A549 (cell line): ENCODE results near the gene AHCYL2. TPM values are rescaled to one million over a fixed set of nuclear protein-coding genes. Genes with fewer than 3 reads are reported as not detected.

ENCODE experiments used
- ATAC-seq, 2 experiments: fragments of 200-7000 bp in 1 of 2; fragments of >200 bp in 1 of 2; cut with Nextera tagmentation in 1 of 2; cut with Tn5 transposase in 1 of 2; 3 replicates each; pipeline versions ENCODE4 v1.8.0 to v1.9.1; 2018 to 2020; ENCODE audit warnings: mild to moderate bottlenecking in 1 of 2, moderate library complexity in 1 of 2
- CTCF ChIA-PET: fragments of 300-600 bp; sonication (Branson Sonifier 250); formaldehyde crosslinking; extraction: SDS; loops from one replicate; lab custom pipeline; 2021; ENCODE audit warnings: antibody characterized with exemption, inconsistent platforms; lab: Yijun Ruan, JAX
- POLR2A ChIA-PET: fragments of 350-600 bp; formaldehyde crosslinking; extraction: SDS; loops from one replicate; lab custom pipeline; 2021; ENCODE audit warnings: antibody characterized with exemption, inconsistent platforms; lab: Yijun Ruan, JAX
- DNase-seq, 2 experiments: peaks; one replicate each; pipeline versions ENCODE4 v3.0.0 to v3.0.0-alpha.2; 2011 to 2016; ENCODE audit warnings: low read depth in 1 of 2, low spot score in 1 of 2
- FAIRE-seq: peaks from 2 replicates; lab custom pipeline; 2011; peaks lifted over from hg19 to GRCh38; lab: Jason Lieb, UNC
- H3K27ac ChIP-seq, 2 experiments: fragments of >200 bp; sonication (Bioruptor Twin); formaldehyde crosslinking; 3 replicates each; pipeline ENCODE4 v1.5.1; 2016 to 2017
- H3K4me1 ChIP-seq: fragments of >200 bp; sonication (Bioruptor Twin); formaldehyde crosslinking; 3 replicates; pipeline ENCODE4 v1.6.1; 2016
- H3K4me2 ChIP-seq: fragments of >200 bp; sonication (Bioruptor Twin); formaldehyde crosslinking; 3 replicates; pipeline ENCODE4 v1.6.1; 2016
- H3K4me3 ChIP-seq: fragments of >200 bp; sonication (Bioruptor Twin); formaldehyde crosslinking; 3 replicates; pipeline ENCODE4 v1.5.1; 2016
- H3K9me3 ChIP-seq: fragments of >200 bp; sonication (Bioruptor Twin); formaldehyde crosslinking; 3 replicates; pipeline ENCODE4 v1.6.1; 2016
- ATOH8 ChIP-seq: fragments of 250-450 bp; sonication (Bioruptor Pico); IDR thresholded peaks from 2 replicates; pipeline ENCODE4 v1.5.0; 2020; ENCODE audit warnings: low read depth, mild to moderate bottlenecking, moderate library complexity
- CBX2 ChIP-seq: fragments of 200-600 bp; sonication (generic); IDR thresholded peaks from 2 replicates; pipeline ENCODE4 v1.6.1; 2016; ENCODE audit warnings: low read depth, mild to moderate bottlenecking, borderline replicate concordance
- CBX8 ChIP-seq: fragments of 200-600 bp; sonication (generic); IDR thresholded peaks from 2 replicates; pipeline ENCODE4 v1.6.1; 2016
- CEBPB ChIP-seq, 2 experiments: fragments of >200 bp in 1 of 2; sonication (Bioruptor Twin) in 1 of 2; formaldehyde crosslinking in 1 of 2; IDR thresholded peaks; 2 replicates each; pipeline ENCODE4 v1.6.1; 2012 to 2016
- CHD2 ChIP-seq: fragments of 150-350 bp; IDR thresholded peaks from 2 replicates; pipeline ENCODE4 v1.6.1; 2014; ENCODE audit warnings: low read length; ENCODE audit not compliant: partially characterized antibody
- CTCF ChIP-seq: fragments of >200 bp; sonication (Bioruptor Twin); formaldehyde crosslinking; IDR thresholded peaks from 3 replicates; pipeline ENCODE4 v1.5.1; 2016
- EHF ChIP-seq: fragments of 250-450 bp; sonication (Bioruptor Pico); IDR thresholded peaks from 2 replicates; pipeline ENCODE4 v1.5.0; 2020; ENCODE audit warnings: mild to moderate bottlenecking
- ESRRA ChIP-seq: fragments of 150-350 bp; IDR thresholded peaks from 2 replicates; pipeline ENCODE4 v1.6.1; 2014; ENCODE audit warnings: mild to moderate bottlenecking, low read length, borderline replicate concordance
- FOSL2 ChIP-seq, 2 experiments: fragments of 450-650 bp in 1 of 2; fragments of >200 bp in 1 of 2; sonication (Bioruptor Twin) in 1 of 2; formaldehyde crosslinking; IDR thresholded peaks; 2 replicates each; pipeline versions ENCODE4 v1.5.0 to v1.6.1; 2016 to 2020; ENCODE audit warnings: mild to moderate bottlenecking in 1 of 2, moderate library complexity in 1 of 2
- HDAC2 ChIP-seq: fragments of 200-600 bp; sonication (generic); IDR thresholded peaks from 2 replicates; pipeline ENCODE4 v1.6.1; 2016
- HES2 ChIP-seq: fragments of >200 bp; sonication (Bioruptor Twin); formaldehyde crosslinking; IDR thresholded peaks from 2 replicates; pipeline ENCODE4 v1.6.1; 2016
- JUNB ChIP-seq: fragments of >200 bp; sonication (Bioruptor Twin); formaldehyde crosslinking; IDR thresholded peaks from 2 replicates; pipeline ENCODE4 v1.6.1; 2016
- MAX ChIP-seq: IDR thresholded peaks from 2 replicates; pipeline ENCODE4 v1.6.1; 2012
- MAZ ChIP-seq: fragments of 150-350 bp; IDR thresholded peaks from 2 replicates; pipeline ENCODE4 v1.6.1; 2014; ENCODE audit warnings: antibody characterized with exemption, low read depth, low read length, borderline replicate concordance
- NPAS2 ChIP-seq: fragments of 250-450 bp; sonication (Bioruptor Pico); IDR thresholded peaks from 2 replicates; pipeline ENCODE4 v1.8.0; 2022; ENCODE audit warnings: mild to moderate bottlenecking, moderate library complexity, borderline replicate concordance
- PBX3 ChIP-seq: IDR thresholded peaks from 2 replicates; pipeline ENCODE4 v1.6.1; 2012
- POLR2A ChIP-seq: IDR thresholded peaks from 2 replicates; pipeline ENCODE4 v1.6.1; 2012; ENCODE audit warnings: mild to moderate bottlenecking, low read length
- POLR2AphosphoS2 ChIP-seq: conservative IDR thresholded peaks from 2 replicates; pipeline ENCODE4 v1.6.1; 2012; ENCODE audit warnings: low read length, improper control_type of control experiment, inconsistent platforms
- RARB ChIP-seq: fragments of 250-450 bp; sonication (Bioruptor Pico); IDR thresholded peaks from 2 replicates; pipeline ENCODE4 v1.8.0; 2021; ENCODE audit warnings: mild to moderate bottlenecking, moderate library complexity
- RCOR1 ChIP-seq: fragments of 150-350 bp; IDR thresholded peaks from 2 replicates; pipeline ENCODE4 v1.6.1; 2014; ENCODE audit warnings: antibody characterized with exemption, low read length, low read depth
- REST ChIP-seq: fragments of 200-600 bp; sonication (generic); IDR thresholded peaks from 2 replicates; pipeline ENCODE4 v1.6.1; 2016; ENCODE audit warnings: antibody characterized with exemption, mild to moderate bottlenecking, moderate library complexity
- RNF2 ChIP-seq: fragments of 200-600 bp; sonication (generic); IDR thresholded peaks from 2 replicates; pipeline ENCODE4 v1.6.1; 2016; ENCODE audit warnings: low read depth, mild to moderate bottlenecking, antibody characterized with exemption, moderate library complexity, borderline replicate concordance
- SREBF2 ChIP-seq: fragments of 450-650 bp; IDR thresholded peaks from 2 replicates; pipeline ENCODE4 v1.6.1; 2014; ENCODE audit warnings: mild to moderate bottlenecking, moderate library complexity
- TP53 ChIP-seq: fragments of 250-450 bp; sonication (Bioruptor Pico); IDR thresholded peaks from 2 replicates; pipeline ENCODE4 v1.5.0; 2021; ENCODE audit warnings: mild to moderate bottlenecking, moderate library complexity
- ZC3H11A ChIP-seq: fragments of 450-650 bp; IDR thresholded peaks from 2 replicates; pipeline ENCODE4 v1.6.1; 2014; ENCODE audit warnings: antibody characterized with exemption, mild to moderate bottlenecking
- ZFP36 ChIP-seq: fragments of 450-650 bp; IDR thresholded peaks from 2 replicates; pipeline ENCODE4 v1.6.1; 2014; ENCODE audit warnings: borderline replicate concordance; ENCODE audit not compliant: partially characterized antibody
- WGBS: methylation state at CpG from one replicate; pipeline ENCODE4 v1.1.6; 2017; ENCODE audit errors: missing lambda C conversion rate; 5-methylcytosine and 5-hydroxymethylcytosine counted together
- polyA plus RNA-seq, 4 experiments: library from polyadenylated mRNA; depleted of rRNA in 3 of 4; stranded (reverse); fragments of >200 nt; fragmentation: RNase III in 1 of 4; extraction: RNeasy Plus Mini Kit Qiagen cat#74134 plus additional on column Dnase treatment in 1 of 4; gene quantifications; 2 replicates in 3 of 4; 3 replicates in 1 of 4; pipeline ENCODE4 v1.2.3, GENCODE V29; 2011 to 2017

The AHCYL2 gene
- polyA plus RNA-seq, 2 of the 4 experiments (the other 2 are of a cell fraction): 10.8 to 25.9 TPM

GRCh38 chr7:129435414-129435829 is 210.6 kb downstream of the AHCYL2 start:
- DNase-seq: no peak
- no peak for TF ChIP-seq CBX2
- no peak for TF ChIP-seq POLR2A
- no peak for TF ChIP-seq POLR2AphosphoS2
- TF ChIP-seq CTCF: no peak
- TF ChIP-seq ESRRA: no peak
- no peak for TF ChIP-seq HES2
- TF ChIP-seq JUNB: no peak
- TF ChIP-seq SREBF2: no peak
- no peak for TF ChIP-seq EHF
- no peak for TF ChIP-seq CHD2
- TF ChIP-seq MAZ: no peak
- no peak for TF ChIP-seq CEBPB (IDR thresholded peaks at IDR 0.05)
- TF ChIP-seq RARB (CRISPR knock-in tag): no peak
- no peak for TF ChIP-seq RCOR1
- TF ChIP-seq RNF2: no peak
- TF ChIP-seq HDAC2: no peak
- TF ChIP-seq CBX8: no peak
- TF ChIP-seq PBX3: no peak

GRCh38 chr7:129436335-129436923 is 211.6 kb downstream of the AHCYL2 start:
- H3K4me3 ChIP-seq: no peak overlapping the region
- CTCF ChIA-PET: interaction anchor here (0.9 to 2.0 kb wide), 2 partner anchors 68 to 92 kb away, joined by 3 to 9 read pairs; no protein-coding TSS in a partner anchor
- peak overlapping the region in 1 of 2 experiments; percentile 16; a peak in 2 of 6 replicates for H3K27ac ChIP-seq
- no peaks in the 10 kb centered on the region for H3K9me3 ChIP-seq
- no peak for FAIRE-seq
- ATAC-seq: no peak
- DNase-seq: no peak
- H3K4me1 ChIP-seq: peaks cover 24% of the 10 kb centered on the region
- POLR2A ChIA-PET: no interaction called here
- 93% methylated on average over 5 of the region's 5 CpGs for WGBS
- TF ChIP-seq REST (no peak), MAX (no peak), FOSL2 (IDR thresholded peaks at IDR 0.05) (no peak), FOSL2 (CRISPR knock-in tag; IDR thresholded peaks at IDR 0.05) (no peak), ATOH8 (CRISPR knock-in tag) (no peak), ZC3H11A (no peak), NPAS2 (no peak), TP53 (CRISPR knock-in tag) (no peak), ZFP36 (no peak)
- no peak overlapping the region for H3K4me2 ChIP-seq

More at GRCh38 chr7:129435414-129435829, 210.6 kb downstream of the AHCYL2 start:
- ChIA-PET POLR2A (no interaction called here), CTCF (interaction anchor here (0.9 to 2.0 kb wide), 3 partner anchors 29 to 67 kb away, joined by 3 to 9 read pairs (median 3); no protein-coding TSS in a partner anchor)
- H3K9me3 ChIP-seq: no peaks in the 10 kb centered on the region
- peaks cover 24% of the 10 kb centered on the region for H3K4me1 ChIP-seq
- ATAC-seq (no peak), FAIRE-seq (no peak)
- no peak overlapping the region; a peak in 1 of 6 replicates for H3K27ac ChIP-seq
- H3K4me3 ChIP-seq: peak overlapping the region; percentile 85; the same call in 1 of the 3 replicates
- WGBS: 93% methylated on average over 2 of the region's 2 CpGs
- H3K4me2 ChIP-seq: peak overlapping the region; percentile 77
